H1 (cell line): Measurements from ENCODE around the gene DCDC2B. TPM values are rescaled to one million over a fixed set of nuclear protein-coding genes. Genes with fewer than 3 reads are reported as not detected.

Experiments
- E2F6 ChIP-seq: IDR thresholded peaks from 2 replicates; pipeline ENCODE4 v1.6.1; 2012; ENCODE audit warnings: inconsistent platforms
- polyA plus RNA-seq, 7 experiments: library from polyadenylated mRNA; depleted of rRNA in 3 of 7; stranded (reverse) in 5 of 7; unstranded in 2 of 7; fragments of >200 nt in 5 of 7; fragments of 200-250 nt in 2 of 7; gene quantifications; 1 replicate in 5 of 7; 2 replicates in 1 of 7; 4 replicates in 1 of 7; pipeline versions ENCODE4 v1.2.1 to v1.2.3, GENCODE V29; 2011 to 2013; ENCODE audit warnings: missing spikeins in 2 of 7, mixed read lengths in 2 of 7
- total RNA-seq: library from RNA; stranded (reverse); fragmentation: NEBNext Ultra II Directional; extraction: Animal tissue kit (Norgen Biotek cat#: 25700); gene quantifications from 2 replicates; pipeline ENCODE4 v1.2.1, GENCODE V29; 2021
- TF ChIP-seq, protein P1 (sequence below): IDR thresholded peaks from 2 replicates; pipeline ENCODE4 v1.6.1; 2011; ENCODE audit warnings: low read depth, mild to moderate bottlenecking, low read length; ENCODE audit not compliant: insufficient read depth

Gene DCDC2B
- total and polyA plus RNA-seq, 2 of the 8 experiments (the other 6 are each of a cell fraction or from before 2014, with no cell fraction given) = not detected

DNA sequence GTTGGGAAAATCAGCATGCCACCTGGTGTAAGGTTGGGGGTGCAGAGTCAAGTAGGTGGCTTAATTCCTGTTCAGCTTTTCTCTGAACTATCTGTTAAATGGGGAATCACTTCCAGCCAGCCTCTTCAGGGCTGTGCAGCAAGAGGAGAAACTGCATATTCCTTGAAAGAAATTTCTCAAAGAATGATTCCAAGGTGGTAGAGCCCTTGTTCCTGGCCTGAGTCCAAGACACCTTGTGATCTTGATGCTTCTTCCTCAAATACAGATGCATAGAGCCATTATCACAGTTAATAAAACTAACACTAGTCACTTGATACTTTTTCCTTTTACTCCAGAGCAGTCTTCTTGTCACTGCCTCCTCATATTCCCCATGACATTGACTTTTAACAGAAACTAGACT, 24.2 kb upstream of the DCDC2B start (continued):
- TF ChIP-seq E2F6 = no peak
- TF ChIP-seq, protein P1, sequence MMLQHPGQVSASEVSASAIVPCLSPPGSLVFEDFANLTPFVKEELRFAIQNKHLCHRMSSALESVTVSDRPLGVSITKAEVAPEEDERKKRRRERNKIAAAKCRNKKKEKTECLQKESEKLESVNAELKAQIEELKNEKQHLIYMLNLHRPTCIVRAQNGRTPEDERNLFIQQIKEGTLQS = no peak
